ENCODE data around the gene USP5. TPM values are rescaled to one million over a fixed set of nuclear protein-coding genes. Genes with fewer than 3 reads are reported as not detected.

The USP5 gene
- total RNA-seq, 1 donor from 2014 or later, result 172 TPM

DNA sequence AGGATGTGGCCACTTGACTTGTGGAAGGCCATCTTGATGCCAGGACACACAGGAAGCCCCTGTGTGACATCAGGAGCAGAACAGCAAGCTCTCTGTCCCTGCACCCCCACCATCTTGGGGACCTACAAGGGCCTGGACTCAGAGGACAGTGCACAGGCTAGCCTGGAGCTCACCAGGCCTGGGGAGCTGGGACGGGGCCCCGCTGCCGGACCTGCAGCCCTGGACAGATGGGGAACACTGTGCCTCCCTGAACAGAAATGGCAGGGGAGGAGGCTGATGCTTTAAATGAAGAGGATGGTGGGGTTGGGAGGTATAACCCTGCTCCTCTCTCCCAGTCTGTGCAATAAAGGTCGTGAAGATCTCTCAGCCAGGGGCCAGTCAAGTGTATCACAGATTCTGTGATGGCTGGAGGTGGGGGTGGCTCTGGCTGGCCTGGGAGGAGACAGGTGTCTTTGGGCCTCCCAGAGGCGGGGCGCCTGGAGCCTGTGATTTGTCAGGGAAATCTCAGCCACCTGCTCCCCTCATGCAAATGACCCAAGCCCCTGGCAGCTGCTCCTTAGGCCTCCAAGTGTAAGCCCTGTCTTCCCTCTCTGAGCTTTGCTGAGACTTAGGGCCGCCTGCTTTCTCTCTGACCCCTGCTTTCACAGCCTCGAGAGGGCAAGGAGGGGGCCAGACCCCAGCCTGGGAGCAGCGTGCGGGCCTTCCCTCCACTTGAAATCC is 12.3 kb upstream of the USP5 start:
- Mint-ChIP-seq H3K36me3 (ENCODE audit: low read depth) (peaks cover 8% of the 10 kb centered on the region), H3K27ac (ENCODE audit: unreplicated experiment) (no peak overlapping the region), H3K4me3 (no peak overlapping the region), H3K27me3 (ENCODE audit: low read depth) (no peaks in the 10 kb centered on the region), H3K4me1 (peaks cover 7% of the 10 kb centered on the region), H3K9me3 (no peaks in the 10 kb centered on the region)
- no peak for DNase-seq (ENCODE audit: low read depth, low spot score)
- TF ChIP-seq, protein P1, sequence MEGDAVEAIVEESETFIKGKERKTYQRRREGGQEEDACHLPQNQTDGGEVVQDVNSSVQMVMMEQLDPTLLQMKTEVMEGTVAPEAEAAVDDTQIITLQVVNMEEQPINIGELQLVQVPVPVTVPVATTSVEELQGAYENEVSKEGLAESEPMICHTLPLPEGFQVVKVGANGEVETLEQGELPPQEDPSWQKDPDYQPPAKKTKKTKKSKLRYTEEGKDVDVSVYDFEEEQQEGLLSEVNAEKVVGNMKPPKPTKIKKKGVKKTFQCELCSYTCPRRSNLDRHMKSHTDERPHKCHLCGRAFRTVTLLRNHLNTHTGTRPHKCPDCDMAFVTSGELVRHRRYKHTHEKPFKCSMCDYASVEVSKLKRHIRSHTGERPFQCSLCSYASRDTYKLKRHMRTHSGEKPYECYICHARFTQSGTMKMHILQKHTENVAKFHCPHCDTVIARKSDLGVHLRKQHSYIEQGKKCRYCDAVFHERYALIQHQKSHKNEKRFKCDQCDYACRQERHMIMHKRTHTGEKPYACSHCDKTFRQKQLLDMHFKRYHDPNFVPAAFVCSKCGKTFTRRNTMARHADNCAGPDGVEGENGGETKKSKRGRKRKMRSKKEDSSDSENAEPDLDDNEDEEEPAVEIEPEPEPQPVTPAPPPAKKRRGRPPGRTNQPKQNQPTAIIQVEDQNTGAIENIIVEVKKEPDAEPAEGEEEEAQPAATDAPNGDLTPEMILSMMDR (conservative IDR thresholded peaks at IDR 0.05), result no peak

DNA sequence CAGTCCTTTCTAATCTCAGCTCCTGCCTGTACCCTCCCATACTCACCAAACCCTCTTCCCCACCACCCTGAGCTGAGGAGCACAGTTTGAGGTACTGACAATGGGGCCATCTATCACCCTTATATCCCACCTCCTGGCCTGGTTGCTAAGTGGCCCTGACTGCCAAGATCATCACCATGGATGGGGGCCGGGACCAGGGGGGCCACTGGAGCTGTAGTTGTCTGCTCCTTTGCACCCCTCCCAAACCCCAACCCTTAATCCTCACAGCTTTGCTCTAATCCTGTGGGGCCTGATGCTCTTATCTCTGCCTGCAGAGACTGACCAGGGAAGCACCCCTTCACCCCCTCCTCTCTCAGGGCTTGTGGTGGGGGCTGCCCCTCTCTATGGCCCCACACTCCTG is 11.6 kb upstream of the USP5 start:
- DNase-seq (ENCODE audit: low read depth, low spot score), result no peak
- no peaks in the 10 kb centered on the region for H3K27me3 Mint-ChIP-seq (ENCODE audit: low read depth)
- no peaks in the 10 kb centered on the region for H3K9me3 Mint-ChIP-seq
- peak overlapping the region; percentile 15 for H3K4me3 Mint-ChIP-seq
- peaks cover 3% of the 10 kb centered on the region for H3K4me1 Mint-ChIP-seq
- no peak overlapping the region for H3K27ac Mint-ChIP-seq (ENCODE audit: unreplicated experiment)
- peaks cover 7% of the 10 kb centered on the region for H3K36me3 Mint-ChIP-seq (ENCODE audit: low read depth)
- TF ChIP-seq, protein P1 (conservative IDR thresholded peaks at IDR 0.05), result no peak

DNA sequence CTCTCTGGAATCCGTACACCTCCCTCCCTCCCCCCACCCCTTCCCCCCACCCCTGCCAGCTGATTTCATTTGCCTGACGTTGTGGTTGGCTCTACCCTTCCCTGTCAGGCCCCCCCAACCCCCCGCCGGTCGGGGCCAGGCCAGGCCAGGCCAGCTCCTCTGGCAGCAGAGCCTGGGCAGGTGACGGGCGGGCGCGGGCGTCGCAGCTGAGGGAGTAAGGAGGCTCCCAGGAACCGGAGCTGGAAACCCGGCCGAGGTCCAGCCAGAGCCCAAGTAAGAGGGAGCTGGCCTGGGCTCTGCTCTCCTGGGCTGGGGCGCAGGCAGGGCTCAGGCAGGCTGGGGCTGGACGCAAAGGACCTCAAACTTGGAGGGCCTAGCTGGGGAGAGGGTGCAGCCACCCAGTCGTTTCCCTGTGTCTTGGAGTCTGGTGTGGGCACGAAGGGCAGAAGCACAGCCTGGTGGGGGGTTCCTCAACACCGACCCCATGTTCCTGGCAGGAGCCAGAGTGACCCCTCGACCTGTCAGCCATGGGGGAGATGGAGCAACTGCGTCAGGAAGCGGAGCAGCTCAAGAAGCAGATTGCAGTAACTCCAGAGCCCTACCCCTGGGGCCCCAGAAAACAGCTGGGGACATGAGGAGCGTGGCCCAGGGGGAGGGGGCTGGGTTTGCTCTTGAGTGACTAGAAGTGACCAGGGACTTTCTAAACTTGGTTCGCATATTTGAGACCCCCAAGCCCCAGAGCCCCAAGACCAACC is 11.0 kb upstream of the USP5 start, which contains the start of gene GNB3:
TSS of gene GNB3 (plus strand) at position 165 of the 755 bp plus-strand sequence. CDS start at position 528, 363 bp downstream.
- Mint-ChIP-seq H3K9me3 (no peaks in the 10 kb centered on the region), H3K27me3 (ENCODE audit: low read depth) (no peaks in the 10 kb centered on the region), H3K27ac (ENCODE audit: unreplicated experiment) (no peak within 1 kb of the TSS), H3K4me1 (no peaks in the 10 kb centered on the region), H3K36me3 (ENCODE audit: low read depth) (peaks cover 9% of the 10 kb centered on the region), H3K4me3 (peak within 1 kb of the TSS; percentile 19)
- no peak for DNase-seq (ENCODE audit: low read depth, low spot score)
- TF ChIP-seq, protein P1 (conservative IDR thresholded peaks at IDR 0.05), result no peak

DNA sequence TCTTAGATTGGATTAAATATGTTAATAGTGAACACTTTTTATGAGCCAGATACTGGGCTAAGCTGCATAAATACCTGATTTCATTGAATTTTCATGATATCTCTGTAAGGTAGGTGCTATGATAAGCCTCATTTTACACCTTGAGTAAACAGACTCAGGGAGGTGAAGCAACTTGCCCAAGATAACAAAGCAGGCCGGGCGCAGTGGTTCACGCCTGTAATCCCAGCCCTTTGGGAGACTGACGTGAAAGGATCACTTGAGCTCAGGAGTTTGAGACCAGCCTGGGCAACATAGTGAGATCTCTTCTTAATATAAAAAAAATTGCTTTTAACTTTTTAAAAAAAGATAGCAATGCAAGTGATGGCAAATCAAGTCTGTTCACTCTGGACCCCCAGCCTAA is 9.9 kb upstream of the USP5 start:
- TF ChIP-seq, protein P1 (conservative IDR thresholded peaks at IDR 0.05), result no peak
- peaks cover 14% of the 10 kb centered on the region for H3K36me3 Mint-ChIP-seq (ENCODE audit: low read depth)
- H3K9me3 Mint-ChIP-seq, result no peaks in the 10 kb centered on the region
- H3K4me1 Mint-ChIP-seq, result no peaks in the 10 kb centered on the region
- H3K4me3 Mint-ChIP-seq, result peak overlapping the region; percentile 19
- no peak overlapping the region for H3K27ac Mint-ChIP-seq (ENCODE audit: unreplicated experiment)
- DNase-seq (ENCODE audit: low read depth, low spot score), result no peak
- no peaks in the 10 kb centered on the region for H3K27me3 Mint-ChIP-seq (ENCODE audit: low read depth)

DNA sequence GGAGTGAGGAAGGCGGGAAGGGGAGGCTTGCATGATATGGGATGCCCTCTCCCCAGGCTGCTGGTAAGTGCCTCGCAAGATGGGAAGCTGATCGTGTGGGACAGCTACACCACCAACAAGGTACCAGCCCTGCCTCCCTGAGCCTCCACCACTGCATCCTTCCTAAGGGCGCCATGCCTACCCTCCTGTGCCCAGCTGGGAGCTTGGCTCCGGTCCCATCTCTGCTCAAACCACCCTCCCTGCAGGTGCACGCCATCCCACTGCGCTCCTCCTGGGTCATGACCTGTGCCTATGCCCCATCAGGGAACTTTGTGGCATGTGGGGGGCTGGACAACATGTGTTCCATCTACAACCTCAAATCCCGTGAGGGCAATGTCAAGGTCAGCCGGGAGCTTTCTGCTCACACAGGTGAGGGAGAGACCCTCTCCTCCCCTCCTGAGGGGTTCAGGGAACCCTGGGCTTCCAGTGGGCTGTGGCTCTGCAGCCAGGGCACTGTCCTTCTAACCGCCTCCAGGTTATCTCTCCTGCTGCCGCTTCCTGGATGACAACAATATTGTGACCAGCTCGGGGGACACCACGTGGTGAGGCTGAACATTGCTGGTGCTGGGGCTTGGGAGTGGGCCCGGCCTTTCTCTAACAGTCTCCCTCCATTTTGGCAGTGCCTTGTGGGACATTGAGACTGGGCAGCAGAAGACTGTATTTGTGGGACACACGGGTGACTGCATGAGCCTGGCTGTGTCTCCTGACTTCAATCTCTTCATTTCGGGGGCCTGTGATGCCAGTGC is 8.6 kb upstream of the USP5 start:
- Mint-ChIP-seq H3K4me1 (no peaks in the 10 kb centered on the region), H3K9me3 (no peaks in the 10 kb centered on the region), H3K27ac (ENCODE audit: unreplicated experiment) (no peak overlapping the region), H3K4me3 (peak overlapping the region; percentile 57), H3K27me3 (ENCODE audit: low read depth) (no peaks in the 10 kb centered on the region), H3K36me3 (ENCODE audit: low read depth) (peaks cover 14% of the 10 kb centered on the region)
- TF ChIP-seq, protein P1 (conservative IDR thresholded peaks at IDR 0.05), result peak; percentile 29
- DNase-seq (ENCODE audit: low read depth, low spot score), result no peak

Measured in neural crest cell (in vitro differentiated cells).